K562 (cell line): ENCODE measurements around the gene TCF7. TPM values are rescaled to one million over a fixed set of nuclear protein-coding genes. Genes with fewer than 3 reads are reported as not detected.

Experiments used
- ATAC-seq: fragments of 200-7000 bp; cut with Tn5 transposase; 3 replicates; pipeline ENCODE4 v1.9.1; 2020; ENCODE audit warnings: moderate library complexity
- BruUV-seq: library from RNA; stranded (reverse); fragments of 400-500 nt; replicated peaks from 2 replicates; lab custom pipeline; 2021; lab: Mats Ljungman, UMichigan
- CTCF ChIA-PET: fragments of 300-600 bp; formaldehyde crosslinking; extraction: SDS; loops from one replicate; lab custom pipeline; 2021; ENCODE audit warnings: low intra/inter-chr PET ratio; lab: Yijun Ruan, JAX
- POLR2A ChIA-PET: fragments of 300-600, 350-650 bp; sonication (Branson Sonifier 250); formaldehyde crosslinking; extraction: SDS; loops from one replicate; lab custom pipeline; 2021; ENCODE audit warnings: antibody characterized with exemption, inconsistent platforms; lab: Yijun Ruan, JAX
- DNase-seq, 4 experiments: peaks; one replicate each; pipeline versions ENCODE4 v3.0.0 to v3.0.0-alpha.2; 2011 to 2018; ENCODE audit warnings: low spot score in 3 of 4, mixed read lengths in 3 of 4; ENCODE audit errors: extremely low read depth in 1 of 4
- FAIRE-seq: peaks from 2 replicates; lab custom pipeline; 2011; peaks lifted over from hg19 to GRCh38; lab: Jason Lieb, UNC
- H2AFZ ChIP-seq: 2 replicates; pipeline ENCODE4 v1.6.0; 2011; ENCODE audit warnings: low read depth, low read length, control low read depth, inconsistent platforms
- H3K27ac ChIP-seq: fragments of 200-600 bp; 3 replicates; pipeline ENCODE4 v1.8.0; 2011; ENCODE audit warnings: low read depth, mild to moderate bottlenecking, control low read depth, inconsistent platforms, low read length, moderate library complexity, mixed read lengths; ENCODE audit errors: extremely low read depth
- H3K27me3 ChIP-seq, 2 experiments: fragments of 300-600 bp in 1 of 2; 2 replicates in 1 of 2; 3 replicates in 1 of 2; pipeline versions ENCODE4 v1.6.0 to v1.8.0; 2011; ENCODE audit warnings: inconsistent platforms in 2 of 2, low read length in 2 of 2, mild to moderate bottlenecking in 1 of 2, mixed read lengths in 1 of 2, moderate library complexity in 1 of 2; ENCODE audit not compliant: control insufficient read depth in 2 of 2, insufficient read depth in 2 of 2
- H3K36me3 ChIP-seq: fragments of 300-600 bp; 3 replicates; pipeline ENCODE4 v1.8.0; 2011; ENCODE audit warnings: mild to moderate bottlenecking, low read length, inconsistent platforms; ENCODE audit not compliant: control insufficient read depth, insufficient read depth
- H3K4me1 ChIP-seq, 2 experiments: fragments of 200-600 bp in 1 of 2; replicated peaks in 1 of 2; 2 replicates in 1 of 2; 3 replicates in 1 of 2; pipeline versions ENCODE4 v1.5.1 to v1.8.0; 2011; ENCODE audit warnings: inconsistent platforms in 2 of 2, low read length in 2 of 2, mild to moderate bottlenecking in 1 of 2, mixed read lengths in 1 of 2, moderate library complexity in 1 of 2; ENCODE audit not compliant: control insufficient read depth in 2 of 2, insufficient read depth in 2 of 2
- H3K4me2 ChIP-seq: 2 replicates; pipeline ENCODE4 v1.6.1; 2011; ENCODE audit warnings: low read length, control low read depth, inconsistent platforms, mixed read lengths; ENCODE audit not compliant: insufficient read depth
- H3K4me3 ChIP-seq: fragments of 200-600 bp; sonication (generic), shearing (Covaris generic); 2 replicates; pipeline ENCODE4 v1.5.1; 2016; ENCODE audit warnings: control low read depth, inconsistent platforms
- H3K79me2 ChIP-seq: fragments of 200-600 bp; 3 replicates; pipeline ENCODE4 v1.8.0; 2011; ENCODE audit warnings: low read length, inconsistent platforms; ENCODE audit not compliant: control insufficient read depth, insufficient read depth
- H3K9ac ChIP-seq, 2 experiments: 2 replicates each; pipeline versions ENCODE4 v1.6.0 to v1.6.1; 2011; ENCODE audit warnings: low read depth in 2 of 2, low read length in 2 of 2, control low read depth in 1 of 2, inconsistent platforms in 1 of 2, mild to moderate bottlenecking in 1 of 2, mixed read lengths in 1 of 2; ENCODE audit not compliant: insufficient read depth in 1 of 2
- H3K9me1 ChIP-seq: one replicate; pipeline ENCODE4 v1.6.0; 2011; ENCODE audit warnings: inconsistent platforms, mild to moderate bottlenecking, low read length, moderate library complexity; ENCODE audit not compliant: control insufficient read depth, insufficient read depth
- H3K9me3 ChIP-seq: replicated peaks from 2 replicates; pipeline ENCODE4 v1.5.1; 2011; ENCODE audit warnings: low read depth, low read length, inconsistent platforms; ENCODE audit not compliant: control insufficient read depth, insufficient read depth
- H4K20me1 ChIP-seq: replicated peaks from 2 replicates; pipeline ENCODE4 v1.6.1; 2011; ENCODE audit warnings: low read length, inconsistent platforms, mixed read lengths; ENCODE audit not compliant: control insufficient read depth, insufficient read depth
- GTF2F1 ChIP-seq: IDR thresholded peaks from 2 replicates; pipeline ENCODE4 v1.6.1; 2011; ENCODE audit warnings: low read depth, low read length, improper control_type of control experiment
- ZBTB8A ChIP-seq: fragments of 450-650 bp; IDR thresholded peaks from 2 replicates; pipeline ENCODE4 v1.6.1; 2018; ENCODE audit warnings: mild to moderate bottlenecking, moderate library complexity; ENCODE audit not compliant: partially characterized antibody
- ZNF146 ChIP-seq: IDR thresholded peaks from one replicate; pipeline ENCODE4 v1.6.1; 2018; ENCODE audit warnings: missing compliant biosample characterization; ENCODE audit not compliant: unreplicated experiment
- WGBS: fragments of 100-300 bp; shearing (Covaris generic); methylation state at CpG from one replicate; pipeline ENCODE4 v1.1.6; 2016; ENCODE audit warnings: low coverage, mixed read lengths; ENCODE audit not compliant: insufficient coverage; ENCODE audit errors: missing lambda C conversion rate; 5-methylcytosine and 5-hydroxymethylcytosine counted together
- in situ Hi-C: fragments of 300-500 bp; cut with MboI; formaldehyde crosslinking; loops from 4 replicates; pipeline ENCODE4 v1.15.0; 2018; ENCODE audit warnings: inconsistent platforms, mixed read lengths
- intact Hi-C: fragments of 100-400 bp; cut with micrococcal nuclease; formaldehyde crosslinking; loops from 2 replicates; pipeline ENCODE4 v1.14.2; 2022
- polyA plus RNA-seq, 8 experiments: library from polyadenylated mRNA; depleted of rRNA in 4 of 8; stranded (reverse) in 5 of 8; unstranded in 3 of 8; fragments of >200 nt; fragmentation: Nextera tagmentation in 2 of 8; fragmentation: Illumina TruSeq in 1 of 8; extraction: Ambion mirVana in 2 of 8; extraction: Trizol in 1 of 8; gene quantifications; 2 replicates each; pipeline versions ENCODE4 v1.2.1 to v1.2.3, GENCODE V29; 2011 to 2014; ENCODE audit warnings: inconsistent platforms in 1 of 8, missing spikeins in 1 of 8
- total RNA-seq, 7 experiments: library from RNA; depleted of rRNA in 6 of 7; stranded (reverse); fragments of >200 nt in 6 of 7; fragmentation: Illumina TruSeq in 2 of 7; extraction: Trizol in 2 of 7; gene quantifications; 2 replicates each; pipeline versions ENCODE4 v1.2.1 to v1.2.3, GENCODE V29; 2011 to 2021; ENCODE audit warnings: low replicate concordance in 1 of 7
- TF ChIP-seq, protein P1 (sequence below): fragments of 450-650 bp; formaldehyde crosslinking; IDR thresholded peaks from 2 replicates; pipeline ENCODE4 v1.4.0; 2022; ENCODE audit warnings: missing genetic modification characterization

The TCF7 gene
- total and polyA plus RNA-seq, 9 of the 15 experiments (the other 6 are each of a cell fraction or from before 2014, with no cell fraction given) = 1.6 to 14.9 (median 4.2) TPM

DNA sequence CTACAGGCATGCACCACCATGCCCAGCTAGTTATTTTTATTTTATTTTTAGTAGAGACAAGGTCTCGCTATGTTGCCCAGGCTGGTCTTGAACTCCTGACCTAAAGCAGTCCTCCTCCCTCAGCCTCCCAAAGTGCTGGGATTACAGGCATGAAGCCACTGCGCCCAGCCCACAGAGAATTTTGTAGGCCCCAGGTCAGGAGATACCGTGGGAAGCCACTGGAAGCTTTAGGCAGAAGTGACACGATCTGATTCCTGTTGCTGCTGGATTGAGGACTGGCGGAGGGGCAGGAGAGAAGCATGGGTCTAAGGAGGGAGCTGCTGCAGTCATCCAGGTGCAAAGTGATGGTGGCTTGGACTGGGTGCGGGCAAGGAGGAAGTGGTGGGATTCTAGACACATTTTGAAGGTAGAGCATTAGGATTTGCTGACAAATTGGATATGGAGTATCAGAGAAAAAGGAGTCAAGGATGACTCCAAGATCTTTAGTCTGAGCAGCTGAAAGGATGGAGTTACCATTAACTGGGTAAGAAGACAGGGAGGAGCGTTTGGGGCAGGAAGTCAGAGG, 20.7 kb downstream of the TCF7 start:
- no peak for ATAC-seq
- H3K79me2 ChIP-seq = peaks cover 13% of the 10 kb centered on the region; the same call in 2 of the 3 replicates
- no peaks in the 10 kb centered on the region for H3K9me3 ChIP-seq
- H3K9me1 ChIP-seq = peaks cover 11% of the 10 kb centered on the region
- peaks cover 18% of the 10 kb centered on the region for H4K20me1 ChIP-seq
- no peak overlapping the region for H3K4me2 ChIP-seq
- no peak overlapping the region for H3K27ac ChIP-seq
- peaks cover 3 to 19% of the 10 kb centered on the region in 2 experiments; a peak in 3 of 5 replicates for H3K4me1 ChIP-seq
- TF ChIP-seq ZNF146 (CRISPR knock-in tag) (no peak), ZBTB8A (no peak), GTF2F1 (no peak)
- TF ChIP-seq, protein P1, sequence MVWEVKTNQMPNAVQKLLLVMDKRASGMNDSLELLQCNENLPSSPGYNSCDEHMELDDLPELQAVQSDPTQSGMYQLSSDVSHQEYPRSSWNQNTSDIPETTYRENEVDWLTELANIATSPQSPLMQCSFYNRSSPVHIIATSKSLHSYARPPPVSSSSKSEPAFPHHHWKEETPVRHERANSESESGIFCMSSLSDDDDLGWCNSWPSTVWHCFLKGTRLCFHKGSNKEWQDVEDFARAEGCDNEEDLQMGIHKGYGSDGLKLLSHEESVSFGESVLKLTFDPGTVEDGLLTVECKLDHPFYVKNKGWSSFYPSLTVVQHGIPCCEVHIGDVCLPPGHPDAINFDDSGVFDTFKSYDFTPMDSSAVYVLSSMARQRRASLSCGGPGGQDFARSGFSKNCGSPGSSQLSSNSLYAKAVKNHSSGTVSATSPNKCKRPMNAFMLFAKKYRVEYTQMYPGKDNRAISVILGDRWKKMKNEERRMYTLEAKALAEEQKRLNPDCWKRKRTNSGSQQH = no peak
- no peak for DNase-seq
- intact Hi-C loops (no loop called here), in situ Hi-C loops (no loop called here)
- no peak overlapping the region for H3K9ac ChIP-seq
- no peak overlapping the region for H3K4me3 ChIP-seq
- FAIRE-seq = no peak
- 89% methylated on average over 6 of the region's 7 CpGs for WGBS
- ChIA-PET CTCF (no interaction called here), POLR2A (interaction anchor here (1.1 to 1.2 kb wide), 2 partner anchors 11 to 75 kb away, joined by 3 to 5 read pairs; no protein-coding TSS in a partner anchor)
- H3K27me3 ChIP-seq = no peaks in the 10 kb centered on the region
- H3K36me3 ChIP-seq = peaks cover 68% of the 10 kb centered on the region; the same call in 2 of the 3 replicates
- no peak overlapping the region for H2AFZ ChIP-seq
- BruUV-seq = no TSS peak
